ENCODE data around the gene OR56B4. TPM values are rescaled to one million over a fixed set of nuclear protein-coding genes. Genes with fewer than 3 reads are reported as not detected.

OR56B4 gene
- total and polyA plus RNA-seq, 10 of the 15 experiments (the other 5 are each of a cell fraction or from before 2014, with no cell fraction given), result not detected

DNA sequence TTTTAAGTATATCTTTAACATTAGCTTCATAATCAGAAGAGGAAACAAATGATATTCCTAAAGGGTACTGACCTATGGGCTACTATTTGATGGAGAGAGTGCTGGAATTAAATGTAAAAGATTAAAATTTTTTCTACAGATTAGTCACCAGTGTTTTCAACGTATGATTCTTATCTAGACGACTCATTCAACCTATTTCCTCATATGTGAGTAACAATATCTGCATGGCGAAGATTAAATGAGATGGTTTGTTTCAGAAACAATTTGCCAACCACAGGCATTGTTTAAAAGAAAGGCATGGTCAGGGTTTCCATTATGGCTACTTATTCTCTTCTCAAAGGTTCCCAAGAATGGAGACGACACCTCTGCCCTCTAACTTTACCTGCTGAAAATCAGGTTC is 20.4 kb downstream of the OR56B4 start:
- Histone ChIP-seq H3K36me3 (ENCODE audit: control insufficient read depth in 2 of 2, insufficient read depth in 2 of 2, low read length in 1 of 2) (no peaks in the 10 kb centered on the region), H3K27me3 (replicated peaks in 1 of 2; ENCODE audit: control insufficient read depth in 2 of 2, insufficient read depth in 2 of 2, low read length in 1 of 2) (no peaks in the 10 kb centered on the region), H3K79me2 (ENCODE audit: control insufficient read depth, insufficient read depth, low read length) (no peaks in the 10 kb centered on the region), H3K9me3 (replicated peaks; ENCODE audit: control insufficient read depth, insufficient read depth, low read length) (no peaks in the 10 kb centered on the region), H3K4me2 (ENCODE audit: control insufficient read depth, insufficient read depth) (no peak overlapping the region), H3K27ac (ENCODE audit: control insufficient read depth, insufficient read depth) (no peak overlapping the region), H3K4me3 (no peak overlapping the region), H3K4me1 (ENCODE audit: control insufficient read depth, insufficient read depth, low read length) (no peaks in the 10 kb centered on the region), H2AFZ (ENCODE audit: control insufficient read depth, low read depth, low read length) (no peak overlapping the region), H3K9ac (ENCODE audit: control insufficient read depth, insufficient read depth, low read length) (no peak overlapping the region), H4K20me1 (ENCODE audit: control insufficient read depth, insufficient read depth) (no peaks in the 10 kb centered on the region)
- no TSS peak for BruUV-seq (replicated peaks)
- TF ChIP-seq, protein P1, sequence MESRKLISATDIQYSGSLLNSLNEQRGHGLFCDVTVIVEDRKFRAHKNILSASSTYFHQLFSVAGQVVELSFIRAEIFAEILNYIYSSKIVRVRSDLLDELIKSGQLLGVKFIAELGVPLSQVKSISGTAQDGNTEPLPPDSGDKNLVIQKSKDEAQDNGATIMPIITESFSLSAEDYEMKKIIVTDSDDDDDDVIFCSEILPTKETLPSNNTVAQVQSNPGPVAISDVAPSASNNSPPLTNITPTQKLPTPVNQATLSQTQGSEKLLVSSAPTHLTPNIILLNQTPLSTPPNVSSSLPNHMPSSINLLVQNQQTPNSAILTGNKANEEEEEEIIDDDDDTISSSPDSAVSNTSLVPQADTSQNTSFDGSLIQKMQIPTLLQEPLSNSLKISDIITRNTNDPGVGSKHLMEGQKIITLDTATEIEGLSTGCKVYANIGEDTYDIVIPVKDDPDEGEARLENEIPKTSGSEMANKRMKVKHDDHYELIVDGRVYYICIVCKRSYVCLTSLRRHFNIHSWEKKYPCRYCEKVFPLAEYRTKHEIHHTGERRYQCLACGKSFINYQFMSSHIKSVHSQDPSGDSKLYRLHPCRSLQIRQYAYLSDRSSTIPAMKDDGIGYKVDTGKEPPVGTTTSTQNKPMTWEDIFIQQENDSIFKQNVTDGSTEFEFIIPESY (IDR thresholded peaks at IDR 0.05), result no peak
- TF ChIP-seq NR2C1 (IDR thresholded peaks at IDR 0.05), result no peak
- TF ChIP-seq, protein P2, sequence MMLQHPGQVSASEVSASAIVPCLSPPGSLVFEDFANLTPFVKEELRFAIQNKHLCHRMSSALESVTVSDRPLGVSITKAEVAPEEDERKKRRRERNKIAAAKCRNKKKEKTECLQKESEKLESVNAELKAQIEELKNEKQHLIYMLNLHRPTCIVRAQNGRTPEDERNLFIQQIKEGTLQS (IDR thresholded peaks at IDR 0.05; ENCODE audit: borderline replicate concordance, extremely low read depth, low read depth, low read length), result no peak
- TF ChIP-seq, protein P3, sequence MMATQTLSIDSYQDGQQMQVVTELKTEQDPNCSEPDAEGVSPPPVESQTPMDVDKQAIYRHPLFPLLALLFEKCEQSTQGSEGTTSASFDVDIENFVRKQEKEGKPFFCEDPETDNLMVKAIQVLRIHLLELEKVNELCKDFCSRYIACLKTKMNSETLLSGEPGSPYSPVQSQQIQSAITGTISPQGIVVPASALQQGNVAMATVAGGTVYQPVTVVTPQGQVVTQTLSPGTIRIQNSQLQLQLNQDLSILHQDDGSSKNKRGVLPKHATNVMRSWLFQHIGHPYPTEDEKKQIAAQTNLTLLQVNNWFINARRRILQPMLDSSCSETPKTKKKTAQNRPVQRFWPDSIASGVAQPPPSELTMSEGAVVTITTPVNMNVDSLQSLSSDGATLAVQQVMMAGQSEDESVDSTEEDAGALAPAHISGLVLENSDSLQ (IDR thresholded peaks at IDR 0.05), result no peak
- no peak for TF ChIP-seq ZBED1 (IDR thresholded peaks at IDR 0.05; ENCODE audit: borderline replicate concordance)
- no peak for TF ChIP-seq LARP7 (IDR thresholded peaks at IDR 0.05)
- TF ChIP-seq RB1 (IDR thresholded peaks at IDR 0.05; ENCODE audit: borderline replicate concordance), result no peak
- no peak for TF ChIP-seq CBX5 (IDR thresholded peaks at IDR 0.05; ENCODE audit: low read depth)
- TF ChIP-seq CHD2 (IDR thresholded peaks at IDR 0.05; ENCODE audit: borderline replicate concordance, low read depth, low read length), result no peak
- no peak for TF ChIP-seq HDAC2 (IDR thresholded peaks at IDR 0.05)
- no peak for TF ChIP-seq MEF2B (IDR thresholded peaks at IDR 0.05; ENCODE audit: partially characterized antibody, poor library complexity, severe bottlenecking)
- TF ChIP-seq ZNF24 (IDR thresholded peaks at IDR 0.05), result no peak
- TF ChIP-seq, protein P4, sequence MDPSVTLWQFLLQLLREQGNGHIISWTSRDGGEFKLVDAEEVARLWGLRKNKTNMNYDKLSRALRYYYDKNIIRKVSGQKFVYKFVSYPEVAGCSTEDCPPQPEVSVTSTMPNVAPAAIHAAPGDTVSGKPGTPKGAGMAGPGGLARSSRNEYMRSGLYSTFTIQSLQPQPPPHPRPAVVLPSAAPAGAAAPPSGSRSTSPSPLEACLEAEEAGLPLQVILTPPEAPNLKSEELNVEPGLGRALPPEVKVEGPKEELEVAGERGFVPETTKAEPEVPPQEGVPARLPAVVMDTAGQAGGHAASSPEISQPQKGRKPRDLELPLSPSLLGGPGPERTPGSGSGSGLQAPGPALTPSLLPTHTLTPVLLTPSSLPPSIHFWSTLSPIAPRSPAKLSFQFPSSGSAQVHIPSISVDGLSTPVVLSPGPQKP (IDR thresholded peaks at IDR 0.05; ENCODE audit: low read depth, low read length), result no peak
- no peak for TF ChIP-seq SREBF2 (IDR thresholded peaks at IDR 0.05; ENCODE audit: low read length)
- POLR2A ChIA-PET, result no interaction called here
- no peak for FAIRE-seq
- SMC1A ChIA-PET (ENCODE audit: uncharacterized antibody, unreplicated experiment), result no interaction called here
- 13% methylated on average over 4 of the region's 4 CpGs for WGBS (ENCODE audit: insufficient coverage, insufficient replicate concordance, low lambda C conversion rate, missing lambda C conversion rate)
- no peak for DNase-seq (ENCODE audit: low read depth, low spot score)
- intact Hi-C loops (cut with micrococcal nuclease; ENCODE audit: unreplicated experiment) (no loop called here), in situ Hi-C loops (cut with MboI) (no loop called here)
- no peak for ATAC-seq
- CTCF ChIA-PET, result no interaction called here
- RAD21 ChIA-PET (ENCODE audit: unreplicated experiment), result no interaction called here
